ENCODE results near the gene SOX9.

DNA sequence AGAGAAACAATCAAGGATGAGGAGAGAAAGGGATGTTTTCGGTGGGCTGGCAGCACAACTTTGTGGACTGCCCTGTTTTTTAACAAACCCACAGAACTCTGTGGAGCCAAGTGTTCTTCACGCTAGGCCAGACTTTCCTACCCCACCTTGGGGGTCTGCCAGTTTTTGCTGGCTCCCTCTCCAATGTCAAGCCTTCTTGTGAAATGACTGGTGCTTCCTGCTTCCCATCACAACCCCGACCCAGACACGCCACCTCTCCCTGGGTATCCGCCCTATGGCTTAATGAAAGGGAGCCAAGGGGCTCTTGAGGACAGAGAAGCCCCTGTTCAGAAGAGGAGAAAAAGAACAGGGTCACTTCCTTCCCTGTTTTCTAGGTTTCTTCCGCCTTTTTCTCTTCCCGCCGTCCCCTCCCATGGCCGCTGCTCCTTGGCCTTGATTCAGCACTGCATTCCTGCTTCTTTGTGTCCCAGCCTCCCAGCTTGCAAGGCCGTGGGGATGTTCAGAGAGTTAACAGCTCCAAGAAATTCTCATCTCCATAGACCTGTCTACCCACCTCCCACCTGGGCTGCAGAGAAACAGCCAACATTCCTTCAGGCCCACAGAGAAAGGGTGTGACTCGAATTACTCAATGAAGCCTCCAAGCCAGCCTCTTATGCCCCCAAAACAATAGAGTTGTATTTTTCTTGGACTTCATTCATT lies 16.5 kb upstream of the SOX9 start:
- TF ChIP-seq EZH2 (IDR thresholded peaks at IDR 0.05; ENCODE audit: borderline replicate concordance, low read depth, low read length, poor library complexity, severe bottlenecking), result no peak
- TF ChIP-seq, protein P1, sequence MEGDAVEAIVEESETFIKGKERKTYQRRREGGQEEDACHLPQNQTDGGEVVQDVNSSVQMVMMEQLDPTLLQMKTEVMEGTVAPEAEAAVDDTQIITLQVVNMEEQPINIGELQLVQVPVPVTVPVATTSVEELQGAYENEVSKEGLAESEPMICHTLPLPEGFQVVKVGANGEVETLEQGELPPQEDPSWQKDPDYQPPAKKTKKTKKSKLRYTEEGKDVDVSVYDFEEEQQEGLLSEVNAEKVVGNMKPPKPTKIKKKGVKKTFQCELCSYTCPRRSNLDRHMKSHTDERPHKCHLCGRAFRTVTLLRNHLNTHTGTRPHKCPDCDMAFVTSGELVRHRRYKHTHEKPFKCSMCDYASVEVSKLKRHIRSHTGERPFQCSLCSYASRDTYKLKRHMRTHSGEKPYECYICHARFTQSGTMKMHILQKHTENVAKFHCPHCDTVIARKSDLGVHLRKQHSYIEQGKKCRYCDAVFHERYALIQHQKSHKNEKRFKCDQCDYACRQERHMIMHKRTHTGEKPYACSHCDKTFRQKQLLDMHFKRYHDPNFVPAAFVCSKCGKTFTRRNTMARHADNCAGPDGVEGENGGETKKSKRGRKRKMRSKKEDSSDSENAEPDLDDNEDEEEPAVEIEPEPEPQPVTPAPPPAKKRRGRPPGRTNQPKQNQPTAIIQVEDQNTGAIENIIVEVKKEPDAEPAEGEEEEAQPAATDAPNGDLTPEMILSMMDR (conservative IDR thresholded peaks at IDR 0.05; ENCODE audit: low read depth, low read length), result no peak

Measured in A673 (cell line).